GM19468 (cell line): ENCODE measurements around the gene OTP.
A peak's percentile ranks its signal among the peaks of the same experiment; 100 is the strongest.
"Not testable (repeated sequence)": the region's sequence is repeated elsewhere in the genome, so short reads cannot be mapped to it uniquely, and the experiment has no call there.

Source experiments
- ATAC-seq: cut with Tn5 transposase; IDR thresholded peaks from one replicate; pipeline ENCODE4 v1.9.1; 2021; ENCODE audit warnings: mild to moderate bottlenecking, moderate library complexity, moderate number of reproducible peaks; ENCODE audit not compliant: unreplicated experiment; ENCODE audit errors: extremely low read depth

Gene OTP

GRCh38 chr5:77621440-77621839 is 17.1 kb downstream of the OTP start:
- no peak for ATAC-seq

- ATAC-seq = no peak
Measured at GRCh38 chr5:77620405-77620804, 18.1 kb downstream of the OTP start.

DNA sequence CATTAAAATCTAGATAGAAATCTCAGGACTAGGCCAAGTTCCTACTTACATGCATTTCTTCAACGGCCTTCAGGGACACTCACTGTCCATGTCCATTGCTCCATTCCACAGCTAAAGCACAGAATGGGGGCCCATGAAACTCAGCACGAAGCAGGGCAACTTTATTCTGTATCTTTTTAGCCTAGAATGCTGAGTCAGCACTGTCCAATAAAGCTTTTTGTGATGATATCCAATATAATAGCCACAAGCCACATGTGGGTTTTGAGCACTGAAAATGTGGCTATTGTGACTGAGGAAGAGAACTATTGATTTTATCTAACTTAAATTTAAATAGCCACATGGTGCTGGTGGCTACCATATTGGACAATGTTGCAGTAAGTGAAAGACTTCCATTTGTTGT is 21.6 kb downstream of the OTP start:
- no peak for ATAC-seq

DNA sequence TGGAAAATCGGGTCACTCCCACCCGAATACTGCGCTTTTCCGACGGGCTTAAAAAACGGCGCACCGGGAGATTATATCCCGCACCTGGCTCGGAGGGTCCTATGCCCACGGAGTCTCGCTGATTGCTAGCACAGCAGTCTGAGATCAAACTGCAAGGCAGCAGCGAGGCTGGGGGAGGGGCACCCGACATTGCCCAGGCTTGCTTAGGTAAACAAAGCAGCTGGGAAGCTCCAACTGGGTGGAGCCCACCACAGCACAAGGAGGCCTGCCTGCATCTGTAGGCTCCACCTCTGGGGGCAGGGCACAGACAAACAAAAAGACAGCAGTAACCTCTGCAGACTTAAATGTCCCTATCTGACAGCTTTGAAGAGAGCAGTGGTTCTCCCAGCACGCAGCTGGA is 29.6 kb downstream of the OTP start:
- not testable (repeated sequence) for ATAC-seq

- no peak for ATAC-seq
Measured at GRCh38 chr5:77607324-77607723, 31.2 kb downstream of the OTP start.

DNA sequence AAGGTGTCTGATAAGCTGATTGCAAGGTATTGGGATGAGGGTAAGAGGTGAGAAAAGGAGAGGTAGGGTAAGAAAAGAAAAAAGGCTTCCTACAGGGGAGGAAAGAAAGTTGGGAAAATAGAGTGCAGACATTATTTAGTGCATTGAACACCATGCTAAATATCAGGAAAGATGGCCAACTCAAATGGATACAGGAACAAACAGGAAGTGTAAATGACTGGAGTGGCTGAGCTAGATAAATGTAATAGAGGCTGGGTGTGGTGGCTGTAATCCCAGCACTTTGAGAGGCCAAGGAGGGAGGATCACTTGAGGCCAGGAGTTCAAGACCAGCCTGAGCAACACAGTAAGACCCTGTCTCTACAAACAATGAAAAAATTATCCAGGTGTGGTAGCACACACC is 32.2 kb downstream of the OTP start:
- no peak for ATAC-seq

GRCh38 chr5:77599679-77600078 is 38.8 kb downstream of the OTP start:
- no peak for ATAC-seq

DNA sequence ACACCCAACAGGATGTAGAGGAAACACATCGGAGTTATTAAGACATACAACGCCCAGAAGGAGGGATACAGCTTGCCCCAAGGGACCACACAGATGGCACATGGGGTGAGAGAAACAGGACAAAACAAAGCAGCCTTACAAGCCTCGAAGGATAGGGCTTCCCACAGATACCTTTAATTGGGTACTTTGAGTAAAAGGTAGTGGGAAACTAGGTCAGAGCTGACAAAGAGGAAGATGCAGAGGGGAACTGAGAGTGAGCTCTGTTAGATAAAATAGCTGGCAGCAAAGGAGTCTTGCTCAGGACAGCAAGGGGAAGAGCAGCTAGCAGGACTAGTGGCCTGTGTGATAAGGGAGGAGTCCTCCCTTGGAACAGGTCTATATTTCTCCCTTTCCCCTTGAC is 48.2 kb downstream of the OTP start:
- peak; percentile 26 for ATAC-seq

- no peak for ATAC-seq
Measured at GRCh38 chr5:77588175-77588574, 50.3 kb downstream of the OTP start.

DNA sequence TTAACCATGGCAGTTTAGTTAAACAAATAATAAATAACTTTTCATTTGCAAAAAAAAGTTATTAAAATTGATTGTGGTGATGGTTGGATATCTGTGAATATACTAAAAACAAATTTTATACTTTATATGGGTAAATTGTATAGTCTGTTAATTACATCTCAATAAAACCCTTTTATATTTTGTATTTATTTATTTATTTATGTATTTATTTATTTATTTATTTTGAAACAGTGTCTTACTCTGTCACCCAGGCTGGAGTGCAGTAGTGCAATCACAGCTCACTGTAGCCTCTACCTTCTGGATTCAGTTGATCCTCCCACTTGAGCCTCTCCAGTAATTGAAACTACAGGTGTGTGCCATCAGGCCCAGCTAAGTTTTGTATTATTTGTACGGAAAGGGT is 52.4 kb downstream of the OTP start:
- ATAC-seq = no peak

- ATAC-seq = not testable (repeated sequence)
Measured at GRCh38 chr5:77582143-77582542, 56.4 kb downstream of the OTP start.
